NCI-H524 treated with DMSO at 0.1 percent for 48 hours (cell line): ENCODE measurements around the gene DPYD.

Source experiments
- DNase-seq: peaks from one replicate; lab custom pipeline; 2025; lab: John Stamatoyannopoulos, UW

The DPYD gene

GRCh38 chr1:97044159-97044760 lies 876.6 kb downstream of the DPYD start:
- DNase-seq, result no peak

- no peak for DNase-seq
Observed at GRCh38 chr1:97042551-97042950, 878.3 kb downstream of the DPYD start.

GRCh38 chr1:97041026-97041425 lies 879.8 kb downstream of the DPYD start:
- DNase-seq, result no peak

GRCh38 chr1:97038410-97038809 lies 882.4 kb downstream of the DPYD start:
- no peak for DNase-seq

GRCh38 chr1:97034651-97035050 lies 886.2 kb downstream of the DPYD start:
- no peak for DNase-seq

GRCh38 chr1:97033949-97034348 lies 886.9 kb downstream of the DPYD start:
- DNase-seq, result no peak
